Measurements from ENCODE around the gene CORO2B.

CORO2B gene

DNA sequence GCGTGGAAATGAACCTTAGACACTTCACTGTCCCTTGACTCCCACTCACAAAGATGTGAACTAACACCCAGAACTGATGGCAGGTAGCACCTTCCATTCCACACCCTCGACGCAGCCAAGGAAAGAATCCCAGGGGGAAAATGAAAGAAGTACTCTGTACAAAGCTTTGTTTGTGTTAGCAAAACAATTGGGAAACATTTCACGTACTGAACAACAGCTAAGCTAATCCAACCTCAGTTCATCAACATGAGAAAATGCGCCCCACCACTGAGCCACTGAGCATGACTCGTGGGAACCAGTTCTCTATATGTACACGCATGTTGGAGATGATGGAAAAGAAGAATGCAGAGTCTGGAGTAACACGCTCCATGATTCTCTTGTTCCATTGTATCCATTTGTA, 32.0 kb downstream of the CORO2B start:
- peak in 1 of 2 donors; percentile 18 for DNase-seq

DNA sequence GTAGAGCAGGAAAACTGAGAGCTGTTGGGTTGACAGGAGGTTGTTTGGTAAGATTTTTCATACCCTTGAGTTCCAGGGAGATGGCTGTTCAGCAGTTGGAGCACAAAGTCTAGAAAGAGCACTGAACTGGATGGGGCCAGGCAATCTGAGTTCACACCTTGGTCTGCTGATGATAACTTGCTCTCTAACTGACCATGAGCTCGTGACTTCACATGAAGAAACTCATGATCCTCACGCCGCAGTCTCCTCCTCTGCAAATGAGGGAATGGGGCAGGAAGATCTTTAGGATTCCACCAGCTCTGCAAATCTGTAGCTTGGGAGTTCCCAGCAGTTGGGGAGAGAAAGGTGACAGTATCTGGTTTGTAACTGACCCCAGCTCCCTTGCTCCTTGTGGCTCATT, 33.7 kb downstream of the CORO2B start:
- DNase-seq: no peak

- DNase-seq: no peak
Observed at GRCh38 chr15:68612979-68613740, 34.4 kb downstream of the CORO2B start.

GRCh38 chr15:68614286-68615035, 35.7 kb downstream of the CORO2B start:
- DNase-seq: peak; percentile 97

- no peak for DNase-seq
Observed at GRCh38 chr15:68615301-68615700, 36.5 kb downstream of the CORO2B start.

DNA sequence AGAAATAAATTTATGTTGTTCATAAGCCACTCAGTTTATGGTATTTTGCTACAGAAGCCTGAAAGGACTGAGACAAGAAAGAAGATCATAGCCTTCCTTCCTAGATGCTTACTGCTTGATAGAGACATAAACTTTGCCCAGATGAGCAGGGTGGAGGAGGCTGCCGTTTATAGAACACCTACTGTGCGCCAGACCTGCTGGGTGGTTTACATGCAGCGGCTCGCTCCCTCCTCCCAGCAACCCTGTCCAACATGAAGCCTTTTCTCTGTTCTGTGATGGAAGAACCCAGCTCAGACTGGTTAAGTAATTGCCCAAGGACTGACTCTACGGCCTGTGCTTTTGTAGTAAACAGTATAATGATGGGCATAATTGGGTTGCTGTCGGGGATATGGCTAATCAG, 37.0 kb downstream of the CORO2B start:
- no peak for DNase-seq

DNA sequence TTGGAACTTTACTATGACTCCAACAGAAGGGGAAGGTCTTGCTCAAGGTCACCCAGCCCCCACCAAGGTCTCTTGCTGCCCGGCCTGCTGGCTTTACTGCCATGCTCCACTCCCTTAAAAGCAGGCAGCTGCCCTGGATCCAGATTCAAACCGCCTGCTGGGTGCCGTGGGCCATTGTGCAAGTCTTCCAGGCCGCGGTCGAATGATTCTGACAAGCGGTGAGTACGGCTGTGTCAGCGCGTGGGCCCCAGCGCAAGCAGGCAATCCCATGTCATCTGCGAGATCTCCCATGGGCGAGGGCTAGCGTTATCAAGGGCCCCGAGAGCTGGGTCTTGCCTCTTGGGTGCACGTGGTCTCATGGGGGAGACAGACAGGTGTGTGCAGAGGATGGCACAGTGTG, 37.6 kb downstream of the CORO2B start:
- peak in 1 of 2 donors; percentile 48 for DNase-seq

GRCh38 chr15:68617001-68617400, 38.2 kb downstream of the CORO2B start:
- no peak for DNase-seq

- no peak for DNase-seq
Observed at GRCh38 chr15:68617777-68618176, 39.0 kb downstream of the CORO2B start.

DNA sequence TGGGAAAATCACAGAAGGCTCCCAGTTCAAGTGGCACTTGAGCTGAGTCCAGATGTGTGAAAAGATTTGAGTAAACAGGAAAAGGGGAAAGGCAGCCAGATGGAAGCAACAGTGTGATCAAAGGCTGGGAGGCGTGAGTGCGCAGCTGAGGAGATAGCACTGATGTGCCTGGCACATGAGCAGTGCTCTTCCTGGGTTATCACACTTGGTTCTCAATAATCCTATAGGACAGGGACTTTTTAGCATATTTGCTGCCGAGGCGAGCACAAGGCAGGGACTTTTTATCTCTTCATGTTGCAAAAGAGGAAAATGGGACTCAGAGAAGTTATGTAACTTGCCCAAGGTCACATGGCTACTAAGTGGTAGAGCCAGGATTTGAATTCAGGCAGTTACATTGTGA, 39.6 kb downstream of the CORO2B start:
- DNase-seq: peak; percentile 23 to 53

- no peak for DNase-seq
Observed at GRCh38 chr15:68618908-68619698, 40.3 kb downstream of the CORO2B start.

DNA sequence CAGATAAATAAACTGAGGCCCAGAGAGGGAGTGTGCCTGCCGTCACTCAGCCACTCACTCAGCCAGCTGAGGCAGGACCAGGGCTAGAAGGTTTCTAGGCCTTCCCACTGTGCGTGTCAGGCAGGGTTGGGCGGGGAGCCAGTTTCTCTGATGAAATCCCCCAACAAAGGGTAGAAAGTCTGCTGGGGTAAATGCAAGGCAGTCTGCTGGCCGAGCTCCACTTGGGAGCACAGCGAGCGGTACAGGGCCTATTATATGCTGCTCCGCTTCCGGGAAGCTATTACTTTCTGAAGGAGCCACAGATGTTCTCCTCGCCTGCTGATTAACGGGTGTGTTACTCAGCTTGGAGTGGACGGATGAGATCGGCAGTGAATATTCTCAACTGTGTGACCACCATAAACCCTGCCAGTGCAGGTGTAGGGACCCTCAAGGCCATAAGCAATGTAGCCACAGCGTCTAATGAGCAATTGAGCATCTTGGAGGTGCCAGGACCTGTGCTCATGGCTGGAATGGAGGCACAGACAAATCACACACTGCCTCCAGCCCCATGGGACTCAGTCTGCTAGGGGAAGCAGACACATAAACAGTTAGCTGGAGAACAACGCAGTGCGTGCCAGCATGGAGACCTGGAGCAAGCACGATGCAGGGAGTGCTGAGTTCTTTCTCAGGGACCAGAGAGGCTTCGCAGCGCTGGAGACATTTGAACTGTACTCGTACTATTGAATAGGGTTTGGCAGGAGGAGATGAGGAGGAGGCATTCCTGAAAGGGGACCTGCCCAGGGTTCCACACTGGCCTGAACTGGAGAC, 42.1 kb downstream of the CORO2B start:
- peak; percentile 83 to 88 for DNase-seq

DNA sequence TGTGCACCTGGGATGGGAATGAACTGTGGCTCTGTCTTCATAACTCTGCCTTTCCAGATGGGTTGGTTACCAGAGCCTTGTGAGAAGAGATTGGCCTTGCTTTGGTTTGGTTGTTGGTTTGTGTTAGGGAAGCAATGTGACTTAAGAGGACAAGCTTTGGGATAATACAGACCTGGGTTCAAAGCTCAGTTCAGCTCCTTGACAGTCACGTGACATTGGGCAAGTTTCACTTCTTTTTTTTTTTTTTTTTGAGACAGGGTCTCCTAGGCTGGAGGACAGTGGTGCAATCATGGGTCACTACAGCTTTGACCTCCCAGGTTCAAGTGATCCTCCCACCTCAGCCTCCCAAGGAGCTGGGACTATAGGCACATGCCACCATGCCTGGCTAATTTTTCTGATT, 42.7 kb downstream of the CORO2B start:
- no peak for DNase-seq

GRCh38 chr15:68623301-68623892, 44.6 kb downstream of the CORO2B start:
- DNase-seq: peak; percentile 46 to 69

GRCh38 chr15:68625853-68626252, 47.1 kb downstream of the CORO2B start:
- DNase-seq: no peak

GRCh38 chr15:68626283-68626682, 47.5 kb downstream of the CORO2B start:
- no peak for DNase-seq

DNA sequence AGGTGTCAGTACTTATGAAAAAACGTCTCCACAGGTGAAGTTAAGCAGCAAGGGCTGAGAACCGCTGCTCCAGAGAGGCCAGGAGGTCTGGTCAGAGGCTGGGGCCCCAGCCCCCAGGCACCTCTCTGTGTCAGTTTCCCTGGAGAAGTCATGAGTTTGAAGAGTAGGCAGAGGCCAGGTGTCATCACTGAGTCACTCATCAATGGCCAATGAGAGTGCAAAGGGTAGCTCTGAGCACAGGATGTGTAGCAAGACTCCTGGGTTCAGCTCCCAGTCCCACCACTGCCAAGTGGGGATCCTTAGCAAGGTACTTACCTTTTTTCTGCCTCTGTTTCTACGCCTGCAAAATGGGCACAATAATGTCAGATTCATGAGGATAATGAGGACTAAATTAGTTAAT, 47.9 kb downstream of the CORO2B start:
- DNase-seq: no peak

- no peak for DNase-seq
Observed at GRCh38 chr15:68627476-68627875, 48.7 kb downstream of the CORO2B start.

GRCh38 chr15:68627995-68628394, 49.2 kb downstream of the CORO2B start:
- no peak for DNase-seq

DNA sequence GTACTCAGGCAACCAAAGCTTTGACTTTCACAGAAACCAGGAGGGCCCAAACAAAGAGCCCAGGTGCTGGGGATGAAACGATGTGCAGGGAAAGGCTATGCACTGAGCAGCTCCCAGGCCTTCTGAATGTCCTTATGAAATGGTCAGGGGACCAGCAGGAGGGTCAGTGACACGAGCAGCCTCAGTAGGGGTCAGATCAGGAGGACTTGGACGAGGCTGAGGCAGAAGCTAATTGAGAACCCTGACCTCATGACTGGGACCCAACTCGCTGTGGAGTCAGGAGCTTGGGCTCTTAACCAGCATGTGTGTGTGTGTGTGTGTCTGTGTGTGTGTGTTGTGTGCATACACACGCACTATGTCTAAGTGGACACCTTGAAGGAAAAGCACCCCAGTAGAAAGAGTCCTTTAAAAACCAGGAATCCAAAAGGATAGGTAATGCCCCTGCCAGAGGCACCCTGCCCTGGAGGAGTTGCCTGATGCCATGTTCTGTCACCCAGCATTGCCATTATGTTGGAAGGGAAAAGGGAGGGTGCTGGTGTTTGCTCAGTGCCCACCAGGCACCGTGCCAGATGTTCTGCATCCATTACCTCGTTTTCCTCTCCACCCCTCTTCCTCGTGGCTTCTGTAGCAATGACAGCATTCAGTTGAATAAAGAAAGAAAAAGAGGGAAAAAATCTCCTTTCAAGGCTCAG, 50.9 kb downstream of the CORO2B start:
- no peak for DNase-seq

GRCh38 chr15:68630211-68630555, 51.4 kb downstream of the CORO2B start:
- DNase-seq: no peak

DNA sequence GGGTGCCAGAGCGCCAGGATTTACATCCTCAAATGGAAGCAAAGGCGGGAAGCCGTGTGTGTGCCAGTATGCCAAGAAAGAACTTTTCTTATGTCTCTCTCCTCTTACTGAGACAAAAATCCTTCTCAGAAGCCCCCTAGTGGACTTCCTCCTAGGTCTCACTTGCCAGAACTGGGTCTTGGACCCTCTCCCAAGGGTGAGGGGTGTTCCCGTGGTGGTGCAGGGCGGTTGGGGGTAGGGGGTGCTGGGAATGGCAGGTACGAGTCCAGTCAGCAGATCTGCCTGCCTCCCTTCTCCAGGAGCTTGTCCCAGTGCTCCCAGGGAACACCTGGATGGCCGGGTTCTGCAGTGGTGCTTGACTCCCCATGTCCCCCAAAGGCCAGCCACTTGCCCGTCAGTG, 52.0 kb downstream of the CORO2B start:
- no peak for DNase-seq

All from hippocampal formation (tissue), 2 donors.